Small intestine (tissue), 7 donors: Measurements from ENCODE around the gene GCNA. TPM values are rescaled to one million over a fixed set of nuclear protein-coding genes. Genes with fewer than 3 reads are reported as not detected.
"Not testable (repeated sequence)": the region's sequence is repeated elsewhere in the genome, so short reads cannot be mapped to it uniquely, and the experiment has no call there.

Experiments
- DNase-seq, 2 donors: peaks; one replicate each; pipeline versions ENCODE4 v3.0.0 to v3.0.0-alpha.2; 2013
- FAIRE-seq: peaks from 2 replicates; lab custom pipeline; 2012; peaks lifted over from hg19 to GRCh38; lab: Jason Lieb, UNC
- H3K27ac ChIP-seq, 3 donors: one replicate each; pipeline ENCODE4 v1.5.1; 2013; ENCODE audit warnings: low read length in 2 of 3, mild to moderate bottlenecking in 2 of 3, control low read depth in 1 of 3, inconsistent platforms in 1 of 3, low read depth in 1 of 3, moderate library complexity in 1 of 3
- H3K27me3 ChIP-seq, 3 donors: one replicate each; pipeline ENCODE4 v1.6.1; 2013; ENCODE audit warnings: low read length in 3 of 3, inconsistent platforms in 1 of 3; ENCODE audit not compliant: control insufficient read depth in 3 of 3, insufficient read depth in 3 of 3
- H3K36me3 ChIP-seq, 3 donors: one replicate each; pipeline ENCODE4 v1.6.1; 2013; ENCODE audit warnings: low read length in 3 of 3, inconsistent platforms in 1 of 3, low read depth in 1 of 3, mild to moderate bottlenecking in 1 of 3, moderate library complexity in 1 of 3; ENCODE audit not compliant: control insufficient read depth in 3 of 3, insufficient read depth in 2 of 3
- H3K4me1 ChIP-seq, 3 donors: one replicate each; pipeline ENCODE4 v1.6.1; 2013; ENCODE audit warnings: low read length in 2 of 3, inconsistent platforms in 1 of 3, low read depth in 1 of 3, mild to moderate bottlenecking in 1 of 3, moderate library complexity in 1 of 3; ENCODE audit not compliant: control insufficient read depth in 3 of 3, insufficient read depth in 2 of 3
- H3K4me3 ChIP-seq, 3 donors: one replicate each; pipeline ENCODE4 v1.5.1; 2013; ENCODE audit warnings: low read length in 3 of 3, control low read depth in 1 of 3, inconsistent platforms in 1 of 3, low read depth in 1 of 3, mild to moderate bottlenecking in 1 of 3, moderate library complexity in 1 of 3
- H3K9me3 ChIP-seq, 2 donors: one replicate each; pipeline ENCODE4 v1.6.1; 2013; ENCODE audit warnings: low read depth in 1 of 2, low read length in 1 of 2; ENCODE audit not compliant: control insufficient read depth in 2 of 2, insufficient read depth in 1 of 2
- WGBS, 3 donors: extraction: QIAGEN DNeasy Blood & Tissue Kit; methylation state at CpG; one replicate each; pipeline ENCODE4 v1.1.7; 2013; 5-methylcytosine and 5-hydroxymethylcytosine counted together
- polyA plus RNA-seq, 4 donors: library from polyadenylated mRNA; stranded (reverse) in 3 of 4; unstranded in 1 of 4; fragments of 200-250 nt in 3 of 4; fragments of 120-200 nt in 1 of 4; gene quantifications; one replicate each; pipeline versions ENCODE4 v1.2.1 to v1.2.3, GENCODE V29; 2013
- donor health status: healthy with polysubstance abuse.
- donor health status: control.
- donor health status: control.
- donor health status: Bipolar disorder and iron deficiency.
- donor health status: healthy.

The GCNA gene
- polyA plus RNA-seq, 4 donors, result 1.1 to 1.7 (median 1.5) TPM

DNA sequence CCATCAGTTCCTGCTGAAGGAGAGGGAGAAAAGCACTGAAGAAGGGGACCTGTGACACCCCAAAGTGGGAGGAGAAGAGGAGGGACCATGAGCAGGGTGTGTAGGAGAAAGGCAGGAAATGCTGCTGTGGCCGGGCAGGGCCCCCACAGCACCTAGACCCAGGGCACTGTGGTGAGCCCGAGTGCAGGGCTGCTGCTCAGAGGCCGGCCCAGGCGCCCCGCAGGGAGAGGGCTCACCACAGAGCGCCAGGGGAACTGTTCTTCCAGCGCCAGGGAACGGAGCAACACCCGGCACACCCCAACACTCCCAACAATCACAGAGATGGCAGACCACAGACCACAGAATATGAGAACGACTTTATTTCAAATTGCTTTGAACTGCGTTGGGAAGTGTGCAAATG lies 84.4 kb downstream of the GCNA start:
- DNase-seq, result not testable (repeated sequence)

More for the DNA sequence above, 84.4 kb downstream of the GCNA start:
- not testable (repeated sequence) for H3K27me3 ChIP-seq, FAIRE-seq, H3K27ac ChIP-seq, H3K4me1 ChIP-seq, H3K9me3 ChIP-seq, H3K36me3 ChIP-seq, H3K4me3 ChIP-seq
- whole genome bisulfite sequencing, 3 donors, result 56 to 78% (median 64%) methylated on average over 6 to 11 of the region's 11 CpGs

Other genes with a start within 250 kb of the GCNA start
- 10 to 100 TPM in 2 of 4 donors, 1 to 10 TPM in 2; 4.3 to 38.2 (median 10.3) TPM for gene TAF1, start 212.1 kb upstream of the GCNA start, polyA plus RNA-seq
- gene OGT, start 45.3 kb upstream of the GCNA start, polyA plus RNA-seq, result 100 to 1,000 TPM in 1 of 4 donors, 10 to 100 TPM in 3; 25.4 to 223 (median 29.4) TPM
- gene CXCR3, start 40.1 kb downstream of the GCNA start, polyA plus RNA-seq, result 1 to 10 TPM in 3 of 4 donors, under 1 TPM in 1; 0.84 to 7.6 (median 4.2) TPM
- not detected for gene CXorf49, start 139.8 kb downstream of the GCNA start, polyA plus RNA-seq
- gene CXorf49B, start 184.9 kb downstream of the GCNA start, polyA plus RNA-seq, result not detected